Suprapubic skin (tissue), 4 donors: ENCODE data around the gene GAL3ST1. TPM values are rescaled to one million over a fixed set of nuclear protein-coding genes. Genes with fewer than 3 reads are reported as not detected.
A peak's percentile ranks its signal among the peaks of the same experiment; 100 is the strongest.
"Not testable (repeated sequence)": the region's sequence is repeated elsewhere in the genome, so short reads cannot be mapped to it uniquely, and the experiment has no call there.

ENCODE experiments used
- DNase-seq, 2 donors: peaks; one replicate each; pipeline ENCODE4 v3.0.0-alpha.2; 2019; ENCODE audit warnings: low spot score in 2 of 2
- H3K27ac ChIP-seq: fragments of 200-600 bp; sonication (generic); one replicate; pipeline ENCODE4 v1.5.1; 2019
- H3K27me3 ChIP-seq: fragments of 200-600 bp; sonication (generic); one replicate; pipeline ENCODE4 v1.5.1; 2019
- H3K36me3 ChIP-seq: fragments of 200-600 bp; sonication (generic); one replicate; pipeline ENCODE4 v1.5.1; 2019
- H3K4me1 ChIP-seq: fragments of 200-600 bp; sonication (generic); one replicate; pipeline ENCODE4 v1.5.1; 2019
- H3K4me3 ChIP-seq: fragments of 200-600 bp; sonication (generic); one replicate; pipeline ENCODE4 v1.5.1; 2019; ENCODE audit warnings: mild to moderate bottlenecking
- H3K9me3 ChIP-seq: fragments of 200-600 bp; sonication (generic); one replicate; pipeline ENCODE4 v1.5.1; 2019
- CTCF ChIP-seq, 2 donors: fragments of 200-600 bp in 1 of 2; fragments of 450-650 bp in 1 of 2; sonication (generic) in 1 of 2; IDR thresholded peaks; one replicate each; pipeline ENCODE4 v1.5.1; 2016 to 2019; ENCODE audit warnings: antibody characterized with exemption in 2 of 2, mild to moderate bottlenecking in 1 of 2, moderate library complexity in 1 of 2
- EP300 ChIP-seq: sonication (generic); formaldehyde crosslinking; IDR thresholded peaks from one replicate; pipeline ENCODE4 v1.6.1; 2017; ENCODE audit warnings: antibody characterized with exemption
- POLR2A ChIP-seq, 2 donors: fragments of 450-650 bp; IDR thresholded peaks; one replicate each; pipeline ENCODE4 v1.6.1; 2017; ENCODE audit warnings: antibody characterized with exemption in 2 of 2, mild to moderate bottlenecking in 2 of 2, moderate library complexity in 2 of 2
- POLR2AphosphoS5 ChIP-seq, 3 donors: sonication (generic); formaldehyde crosslinking; IDR thresholded peaks; one replicate each; pipeline ENCODE4 v1.6.1; 2017; ENCODE audit warnings: antibody characterized with exemption in 3 of 3
- WGBS: methylation state at CpG from one replicate; pipeline ENCODE4 v1.1.5; 2018; 5-methylcytosine and 5-hydroxymethylcytosine counted together
- total RNA-seq, 4 donors: library from RNA; depleted of rRNA; stranded (reverse); fragments of >200 nt; gene quantifications; one replicate each; pipeline ENCODE4 v1.1.0, GENCODE V29; 2016

GAL3ST1 gene, protein sequence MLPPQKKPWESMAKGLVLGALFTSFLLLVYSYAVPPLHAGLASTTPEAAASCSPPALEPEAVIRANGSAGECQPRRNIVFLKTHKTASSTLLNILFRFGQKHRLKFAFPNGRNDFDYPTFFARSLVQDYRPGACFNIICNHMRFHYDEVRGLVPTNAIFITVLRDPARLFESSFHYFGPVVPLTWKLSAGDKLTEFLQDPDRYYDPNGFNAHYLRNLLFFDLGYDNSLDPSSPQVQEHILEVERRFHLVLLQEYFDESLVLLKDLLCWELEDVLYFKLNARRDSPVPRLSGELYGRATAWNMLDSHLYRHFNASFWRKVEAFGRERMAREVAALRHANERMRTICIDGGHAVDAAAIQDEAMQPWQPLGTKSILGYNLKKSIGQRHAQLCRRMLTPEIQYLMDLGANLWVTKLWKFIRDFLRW
- 1 to 10 TPM; 1.2 to 3.7 (median 2.4) TPM for total RNA-seq

GRCh38 chr22:30574095-30574981, at the start of gene GAL3ST1:
TSS of gene GAL3ST1 (minus strand) at chr22:30574665. CDS start at chr22:30557392, 17,273 bp downstream.
- Histone ChIP-seq H3K27ac (no peak within 1 kb of the TSS), H3K9me3 (no peaks in the 10 kb centered on the region), H3K4me3 (peak within 1 kb of the TSS; percentile 20), H3K4me1 (peaks cover 10% of the 10 kb centered on the region), H3K36me3 (peaks cover 37% of the 10 kb centered on the region), H3K27me3 (no peaks in the 10 kb centered on the region)
- no peak for TF ChIP-seq EP300
- no peak for TF ChIP-seq CTCF (IDR thresholded peaks at IDR 0.05)
- TF ChIP-seq POLR2AphosphoS5 (IDR thresholded peaks at IDR 0.05), result no peak
- no peak for TF ChIP-seq POLR2A (IDR thresholded peaks at IDR 0.05)
- DNase-seq, result no peak
- 26% methylated on average over 12 of the region's 75 CpGs for WGBS

DNA sequence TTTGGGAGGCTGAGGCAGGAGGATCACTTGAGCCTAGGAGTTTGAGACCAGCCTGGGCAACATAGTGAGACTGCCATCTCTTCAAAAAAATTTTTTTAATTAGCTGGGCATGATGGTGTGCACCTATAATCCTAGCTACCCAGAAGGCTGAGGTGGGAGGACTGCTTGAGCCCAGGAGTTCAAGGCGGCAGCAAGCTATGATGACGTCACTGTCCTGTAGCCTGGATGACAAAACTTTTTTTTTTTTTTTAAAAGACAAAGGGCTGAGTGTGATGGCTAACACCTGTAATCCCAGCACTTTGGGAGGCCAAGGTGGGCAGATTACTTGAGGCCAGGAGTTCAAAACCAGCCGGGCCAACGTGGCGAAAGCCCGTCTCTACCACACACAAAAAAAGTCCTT, 45.4 kb upstream of the GAL3ST1 start:
- not testable (repeated sequence) for H3K27ac ChIP-seq, H3K4me1 ChIP-seq, DNase-seq, H3K9me3 ChIP-seq, H3K27me3 ChIP-seq, H3K4me3 ChIP-seq
- WGBS, result 96% methylated on average over 6 of the region's 6 CpGs
- peaks cover 31% of the 10 kb centered on the region for H3K36me3 ChIP-seq

- 83% methylated on average over 6 of the region's 6 CpGs for WGBS
- no peak for TF ChIP-seq EP300
- no peak for TF ChIP-seq CTCF (IDR thresholded peaks at IDR 0.05)
- no peak for TF ChIP-seq POLR2A (IDR thresholded peaks at IDR 0.05)
- no peak for TF ChIP-seq POLR2AphosphoS5 (IDR thresholded peaks at IDR 0.05)
- H3K36me3 ChIP-seq, result peaks cover 45% of the 10 kb centered on the region
Observed at GRCh38 chr22:30617819-30618218, 43.4 kb upstream of the GAL3ST1 start.

DNA sequence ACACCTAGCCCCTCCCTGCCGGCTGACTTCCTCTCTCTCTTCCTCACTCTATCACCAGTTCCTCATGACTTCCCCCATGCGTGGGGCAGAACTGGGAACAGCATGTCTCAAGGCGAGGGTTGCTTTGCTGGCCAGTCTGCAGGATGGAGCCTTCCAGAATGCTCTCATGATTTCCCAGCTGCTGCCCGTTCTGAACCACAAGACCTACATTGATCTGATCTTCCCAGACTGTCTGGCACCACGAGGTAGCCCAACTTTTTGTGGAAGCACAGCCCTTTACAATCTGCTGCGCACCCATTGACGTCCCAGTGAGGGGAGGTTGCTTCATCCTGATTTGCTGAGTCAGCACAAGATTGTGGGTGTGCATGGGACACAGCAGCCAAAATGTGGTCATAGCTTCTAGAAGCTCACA, 41.1 kb upstream of the GAL3ST1 start:
- no peaks in the 10 kb centered on the region for H3K9me3 ChIP-seq
- H3K27me3 ChIP-seq, result no peaks in the 10 kb centered on the region
- no peak overlapping the region for H3K4me3 ChIP-seq
- DNase-seq, result no peak
- TF ChIP-seq EP300, result no peak
- no peak for TF ChIP-seq CTCF (IDR thresholded peaks at IDR 0.05)
- no peak for TF ChIP-seq POLR2AphosphoS5 (IDR thresholded peaks at IDR 0.05)
- no peak for TF ChIP-seq POLR2A (IDR thresholded peaks at IDR 0.05)
- no peaks in the 10 kb centered on the region for H3K4me1 ChIP-seq
- no peak overlapping the region for H3K27ac ChIP-seq
- 87% methylated on average over 6 of the region's 7 CpGs for WGBS
- peaks cover 53% of the 10 kb centered on the region for H3K36me3 ChIP-seq

More at GRCh38 chr22:30617819-30618218, 43.4 kb upstream of the GAL3ST1 start:
- H3K27ac ChIP-seq, result no peak overlapping the region
- H3K27me3 ChIP-seq, result no peaks in the 10 kb centered on the region
- H3K4me1 ChIP-seq, result no peaks in the 10 kb centered on the region
- DNase-seq, result no peak
- H3K4me3 ChIP-seq, result no peak overlapping the region
- H3K9me3 ChIP-seq, result no peaks in the 10 kb centered on the region

DNA sequence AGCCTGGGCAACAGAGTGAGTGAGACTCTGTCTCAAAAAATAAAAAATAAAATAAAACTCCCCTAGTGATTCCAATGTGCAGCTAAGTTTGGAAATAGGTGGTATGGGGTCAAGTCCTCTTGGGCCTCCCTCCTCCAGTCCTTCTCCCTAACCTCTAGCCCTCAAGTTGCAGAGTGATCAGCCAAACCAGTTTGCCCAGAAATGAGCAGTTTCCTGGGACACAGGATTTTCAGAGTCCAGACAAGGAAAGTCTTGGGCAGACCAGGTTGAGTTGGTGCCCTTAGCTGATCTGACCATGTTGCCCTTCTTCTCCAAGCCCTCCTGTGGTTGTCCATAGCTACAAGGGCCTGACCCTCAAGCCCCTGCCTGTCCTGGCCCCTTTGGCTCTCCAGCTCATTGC, 40.4 kb upstream of the GAL3ST1 start:
- peaks cover 3% of the 10 kb centered on the region for H3K4me1 ChIP-seq
- H3K4me3 ChIP-seq, result no peak overlapping the region
- no peaks in the 10 kb centered on the region for H3K27me3 ChIP-seq
- H3K27ac ChIP-seq, result no peak overlapping the region
- TF ChIP-seq CTCF (IDR thresholded peaks at IDR 0.05) (no peak), EP300 (no peak), POLR2A (IDR thresholded peaks at IDR 0.05) (no peak), POLR2AphosphoS5 (IDR thresholded peaks at IDR 0.05) (no peak)
- H3K36me3 ChIP-seq, result peaks cover 47% of the 10 kb centered on the region
- no peaks in the 10 kb centered on the region for H3K9me3 ChIP-seq
- no peak for DNase-seq
